PC-3 (cell line): Measurements from ENCODE around the gene CMTM4. TPM values are rescaled to one million over a fixed set of nuclear protein-coding genes. Genes with fewer than 3 reads are reported as not detected.

Source experiments
- ATAC-seq: fragments of 200-7000 bp; cut with Tn5 transposase; 2 replicates; pipeline ENCODE4 v1.9.1; 2020; ENCODE audit warnings: mild to moderate bottlenecking, moderate library complexity
- BruUV-seq: library from RNA; stranded (reverse); fragments of 400-500 nt; replicated peaks from 2 replicates; lab custom pipeline; 2021; lab: Mats Ljungman, UMichigan
- CTCF ChIA-PET: fragments of 300-600 bp; sonication (Branson Sonifier 250); formaldehyde crosslinking; loops from one replicate; lab custom pipeline; 2022; ENCODE audit warnings: antibody characterized with exemption; lab: Charles Lee
- POLR2A ChIA-PET: fragments of 300-600 bp; sonication (Branson Sonifier 250); formaldehyde crosslinking; loops from one replicate; lab custom pipeline; 2022; ENCODE audit warnings: antibody characterized with exemption; ENCODE audit not compliant: unreplicated experiment; lab: Charles Lee
- DNase-seq: peaks from one replicate; pipeline ENCODE4 v3.0.0-alpha.2; 2015
- H2AFZ ChIP-seq: fragments of 300-600 bp; sonication (generic); 2 replicates; pipeline ENCODE4 v1.6.0; 2016; ENCODE audit warnings: antibody characterized with exemption, low read length
- H3F3A ChIP-seq: fragments of 300-600 bp; sonication (generic); one replicate; pipeline ENCODE4 v1.6.0; 2017; ENCODE audit warnings: antibody characterized with exemption, low read length, control low read depth, mild to moderate bottlenecking; ENCODE audit not compliant: unreplicated experiment
- H3K27ac ChIP-seq: fragments of 300-600 bp; sonication (generic); 2 replicates; pipeline ENCODE4 v1.5.1; 2016; ENCODE audit warnings: mild to moderate bottlenecking, low read length
- H3K27me3 ChIP-seq: fragments of 300-600 bp; sonication (generic); 2 replicates; pipeline ENCODE4 v1.6.1; 2016; ENCODE audit warnings: low read length, mixed read lengths
- H3K36me3 ChIP-seq: fragments of 300-600 bp; sonication (generic); 2 replicates; pipeline ENCODE4 v1.6.1; 2016; ENCODE audit warnings: low read depth, mixed run types, low read length, mixed read lengths
- H3K4me1 ChIP-seq: fragments of 300-600 bp; sonication (generic); 2 replicates; pipeline ENCODE4 v1.5.1; 2016; ENCODE audit warnings: low read length; ENCODE audit not compliant: insufficient read depth
- H3K4me2 ChIP-seq: fragments of 300-600 bp; sonication (generic); 2 replicates; pipeline ENCODE4 v1.6.0; 2016; ENCODE audit warnings: low read length
- H3K4me3 ChIP-seq: fragments of 300-600 bp; sonication (generic); 2 replicates; pipeline ENCODE4 v1.5.1; 2016; ENCODE audit warnings: mild to moderate bottlenecking, low read length, mixed read lengths
- H3K79me2 ChIP-seq: fragments of 300-600 bp; sonication (generic); 2 replicates; pipeline ENCODE4 v1.6.1; 2017; ENCODE audit warnings: low read length, mixed read lengths
- H3K9ac ChIP-seq: fragments of 300-600 bp; sonication (generic); 2 replicates; pipeline ENCODE4 v1.6.0; 2016; ENCODE audit warnings: mild to moderate bottlenecking, low read length
- H3K9me2 ChIP-seq: fragments of 300-600 bp; sonication (generic); replicated peaks from 2 replicates; pipeline ENCODE4 v1.6.1; 2016; ENCODE audit warnings: mixed run types, low read length, mixed read lengths
- H3K9me3 ChIP-seq: fragments of 300-600 bp; sonication (generic); 2 replicates; pipeline ENCODE4 v1.6.1; 2016; ENCODE audit warnings: low read length, mixed read lengths
- H4K20me1 ChIP-seq: fragments of 300-600 bp; sonication (generic); 2 replicates; pipeline ENCODE4 v1.6.1; 2016; ENCODE audit warnings: low read length, mixed read lengths
- CTCF ChIP-seq: fragments of 300-600 bp; sonication (generic); conservative IDR thresholded peaks from 2 replicates; pipeline ENCODE4 v1.5.1; 2017; ENCODE audit warnings: antibody characterized with exemption, low read depth, mild to moderate bottlenecking, low read length
- EZH2 ChIP-seq: fragments of 300-600 bp; sonication (generic); IDR thresholded peaks from one replicate; pipeline ENCODE4 v1.6.1; 2017; ENCODE audit warnings: antibody characterized with exemption, mild to moderate bottlenecking, low read length; ENCODE audit not compliant: unreplicated experiment
- EZH2phosphoT487 ChIP-seq: fragments of 300-600 bp; sonication (generic); IDR thresholded peaks from 2 replicates; pipeline ENCODE4 v1.6.1; 2018; ENCODE audit warnings: mild to moderate bottlenecking, antibody characterized with exemption, low read length, borderline replicate concordance
- intact Hi-C: fragments of 100-400 bp; cut with micrococcal nuclease; formaldehyde crosslinking; loops from 2 replicates; pipeline ENCODE4 v1.9.0; 2023
- total RNA-seq: library from RNA; depleted of rRNA; stranded (reverse); fragments of >200 nt; gene quantifications from 2 replicates; pipeline ENCODE4 v1.2.3, GENCODE V29; 2014

CMTM4 gene
- total RNA-seq, 1 experiment from 2014 or later = 16.9 TPM

- Histone ChIP-seq H3K9ac (no peak overlapping the region), H3K9me2 (no peaks in the 10 kb centered on the region), H3K4me2 (no peak overlapping the region), H3F3A (no peaks in the 10 kb centered on the region), H3K4me3 (no peak overlapping the region), H3K9me3 (no peaks in the 10 kb centered on the region), H3K36me3 (no peaks in the 10 kb centered on the region), H3K27me3 (no peaks in the 10 kb centered on the region), H3K4me1 (no peaks in the 10 kb centered on the region), H2AFZ (no peak overlapping the region), H3K79me2 (0 out of 2 replicates have a peak, but pooled peaks cover under 1% of the 10 kb centered on the region), H3K27ac (no peak overlapping the region), H4K20me1 (no peaks in the 10 kb centered on the region)
- no peak for ATAC-seq
- ChIA-PET CTCF (no interaction called here), POLR2A (no interaction called here)
- no peak for DNase-seq
- no TSS peak for BruUV-seq
- TF ChIP-seq EZH2 = no peak
- intact Hi-C loops = no loop called here
Observed at GRCh38 chr16:66670691-66671388, 25.7 kb downstream of the CMTM4 start.

GRCh38 chr16:66668777-66669444, 27.6 kb downstream of the CMTM4 start:
- no TSS peak for BruUV-seq
- Histone ChIP-seq H3K36me3 (no peaks in the 10 kb centered on the region), H3K4me2 (no peak overlapping the region), H3K9ac (no peak overlapping the region), H3K27ac (no peak overlapping the region), H4K20me1 (no peaks in the 10 kb centered on the region), H3K4me1 (no peaks in the 10 kb centered on the region), H3K27me3 (no peaks in the 10 kb centered on the region), H3K4me3 (no peak overlapping the region), H2AFZ (no peak overlapping the region), H3F3A (no peaks in the 10 kb centered on the region), H3K9me3 (no peaks in the 10 kb centered on the region), H3K79me2 (no peaks in the 10 kb centered on the region), H3K9me2 (no peaks in the 10 kb centered on the region)
- TF ChIP-seq EZH2phosphoT487 (no peak), EZH2 (no peak)
- intact Hi-C loops = no loop called here
- ATAC-seq (no peak), DNase-seq (no peak)
- ChIA-PET CTCF (no interaction called here), POLR2A (no interaction called here)

- no peaks in the 10 kb centered on the region for H3F3A ChIP-seq
- ATAC-seq (no peak), DNase-seq (no peak)
- no peaks in the 10 kb centered on the region for H3K27me3 ChIP-seq
- no peaks in the 10 kb centered on the region for H3K4me1 ChIP-seq
- ChIA-PET POLR2A (no interaction called here), CTCF (no interaction called here)
- intact Hi-C loops = no loop called here
- no peak overlapping the region for H2AFZ ChIP-seq
- H3K9me3 ChIP-seq = no peaks in the 10 kb centered on the region
- H3K4me2 ChIP-seq = no peak overlapping the region
- no peaks in the 10 kb centered on the region for H3K36me3 ChIP-seq
- H3K9ac ChIP-seq = no peak overlapping the region
- BruUV-seq = no TSS peak
- no peaks in the 10 kb centered on the region for H3K9me2 ChIP-seq
- H3K79me2 ChIP-seq = no peaks in the 10 kb centered on the region
- H3K27ac ChIP-seq = no peak overlapping the region
- TF ChIP-seq EZH2 (no peak), EZH2phosphoT487 (no peak), CTCF (no peak)
- H4K20me1 ChIP-seq = no peaks in the 10 kb centered on the region
- no peak overlapping the region for H3K4me3 ChIP-seq
Observed at GRCh38 chr16:66667944-66668343, 28.6 kb downstream of the CMTM4 start.
